ENCODE measurements around the gene NSMF. TPM values are rescaled to one million over a fixed set of nuclear protein-coding genes. Genes with fewer than 3 reads are reported as not detected.

The NSMF gene
- total RNA-seq, 1 donor from 2014 or later, result 67.8 TPM

GRCh38 chr9:137478962-137479861 lies 20.1 kb upstream of the NSMF start:
- H3K4me1 Mint-ChIP-seq (ENCODE audit: unreplicated experiment), result peaks cover 6% of the 10 kb centered on the region
- no peak for DNase-seq (ENCODE audit: extremely low spot score, unreplicated experiment)
- peaks cover 5% of the 10 kb centered on the region for H3K36me3 Mint-ChIP-seq
- H3K9me3 Mint-ChIP-seq, result peaks cover 8% of the 10 kb centered on the region
- H3K4me3 Mint-ChIP-seq, result no peak overlapping the region
- no peak overlapping the region for H3K27ac Mint-ChIP-seq
- no peak for TF ChIP-seq CTCF (conservative IDR thresholded peaks at IDR 0.05)
- no peaks in the 10 kb centered on the region for H3K27me3 Mint-ChIP-seq

GRCh38 chr9:137478613-137478961 lies 19.5 kb upstream of the NSMF start:
- Mint-ChIP-seq H3K4me1 (ENCODE audit: unreplicated experiment) (peaks cover 6% of the 10 kb centered on the region), H3K27me3 (no peaks in the 10 kb centered on the region), H3K9me3 (peaks cover 8% of the 10 kb centered on the region), H3K4me3 (no peak overlapping the region), H3K27ac (no peak overlapping the region), H3K36me3 (peaks cover 5% of the 10 kb centered on the region)
- no peak for DNase-seq (ENCODE audit: extremely low spot score, unreplicated experiment)
- no peak for TF ChIP-seq CTCF (conservative IDR thresholded peaks at IDR 0.05)

GRCh38 chr9:137477778-137478612 lies 18.9 kb upstream of the NSMF start:
- Mint-ChIP-seq H3K27ac (no peak overlapping the region), H3K9me3 (peaks cover 8% of the 10 kb centered on the region), H3K27me3 (no peaks in the 10 kb centered on the region), H3K4me1 (ENCODE audit: unreplicated experiment) (peaks cover 6% of the 10 kb centered on the region), H3K36me3 (peaks cover 5% of the 10 kb centered on the region), H3K4me3 (no peak overlapping the region)
- no peak for TF ChIP-seq CTCF (conservative IDR thresholded peaks at IDR 0.05)
- DNase-seq (ENCODE audit: extremely low spot score, unreplicated experiment), result no peak

- Mint-ChIP-seq H3K9me3 (peaks cover 8% of the 10 kb centered on the region), H3K36me3 (peaks cover 5% of the 10 kb centered on the region)
Measured at GRCh38 chr9:137476856-137477255, 17.7 kb upstream of the NSMF start.

GRCh38 chr9:137475666-137476065 lies 16.5 kb upstream of the NSMF start:
- Mint-ChIP-seq H3K27ac (no peak overlapping the region), H3K4me1 (ENCODE audit: unreplicated experiment) (peaks cover 6% of the 10 kb centered on the region), H3K36me3 (peaks cover 5% of the 10 kb centered on the region), H3K9me3 (peaks cover 8% of the 10 kb centered on the region), H3K27me3 (no peaks in the 10 kb centered on the region), H3K4me3 (no peak overlapping the region)
- no peak for DNase-seq (ENCODE audit: extremely low spot score, unreplicated experiment)
- TF ChIP-seq CTCF (conservative IDR thresholded peaks at IDR 0.05), result no peak

More at GRCh38 chr9:137476856-137477255, 17.7 kb upstream of the NSMF start:
- no peak for TF ChIP-seq CTCF (conservative IDR thresholded peaks at IDR 0.05)
- Mint-ChIP-seq H3K27ac (no peak overlapping the region), H3K4me3 (no peak overlapping the region), H3K27me3 (no peaks in the 10 kb centered on the region), H3K4me1 (ENCODE audit: unreplicated experiment) (peaks cover 6% of the 10 kb centered on the region)
- DNase-seq (ENCODE audit: extremely low spot score, unreplicated experiment), result no peak
